HG03139 (cell line): ENCODE results near the gene ASCL2.

ENCODE experiments used
- ATAC-seq: cut with Tn5 transposase; IDR thresholded peaks from one replicate; pipeline ENCODE4 v1.9.1; 2021; ENCODE audit not compliant: unreplicated experiment

Gene ASCL2

GRCh38 chr11:2270322-2271076 is at the start of gene ASCL2:
Gene ASCL2 (minus strand): TSS chr11:2270588. CDS start chr11:2270332, 256 bp downstream.
- no peak for ATAC-seq

- no peak for ATAC-seq
These were observed 49.5 kb upstream of the ASCL2 start for GRCh38 chr11:2319791-2320472.

DNA sequence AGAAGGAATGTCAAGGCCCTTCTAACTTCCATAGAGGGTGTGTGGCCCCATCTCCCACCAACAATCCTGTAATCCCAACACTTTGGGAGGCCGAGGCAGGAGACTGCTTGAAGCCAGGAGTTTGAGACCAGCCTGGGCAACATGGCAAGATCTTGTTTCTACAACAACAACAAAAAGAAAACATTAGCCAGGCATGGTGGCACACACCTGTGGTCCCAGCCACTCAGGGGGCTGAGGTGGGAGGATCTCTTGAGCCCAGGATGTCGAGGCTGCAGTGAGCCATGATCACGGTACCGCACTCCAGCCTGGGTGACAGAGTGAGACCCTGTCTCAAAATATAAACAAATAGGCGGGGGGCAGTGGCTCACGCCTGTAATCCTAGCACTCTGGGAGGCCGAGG is 48.3 kb upstream of the ASCL2 start:
- ATAC-seq: no peak

DNA sequence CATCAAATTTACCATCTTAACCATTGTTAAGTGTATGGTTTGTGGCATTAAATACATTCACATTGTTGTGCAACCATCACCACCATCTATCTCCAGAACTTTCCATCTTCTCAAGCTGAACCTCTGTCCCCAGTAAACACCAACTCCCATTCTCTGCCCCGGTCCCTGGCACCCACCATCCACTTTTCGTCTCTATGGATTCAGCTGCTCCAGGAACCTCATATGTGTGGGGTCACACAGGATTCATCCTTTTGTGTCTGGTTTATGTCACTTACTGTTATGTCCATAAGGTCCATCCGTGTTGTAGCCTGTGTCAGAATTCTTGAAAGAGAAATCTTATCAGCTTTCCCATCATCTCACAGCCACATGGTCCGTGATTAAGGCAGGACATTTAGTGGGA is 47.7 kb upstream of the ASCL2 start:
- no peak for ATAC-seq

- no peak for ATAC-seq
These were observed 47.1 kb upstream of the ASCL2 start for GRCh38 chr11:2317354-2318050.

- no peak for ATAC-seq
These were observed 46.5 kb upstream of the ASCL2 start for GRCh38 chr11:2316963-2317244.

- no peak for ATAC-seq
These were observed 46.0 kb upstream of the ASCL2 start for GRCh38 chr11:2316169-2316962.

GRCh38 chr11:2315395-2316168 is 45.2 kb upstream of the ASCL2 start:
- ATAC-seq: no peak

DNA sequence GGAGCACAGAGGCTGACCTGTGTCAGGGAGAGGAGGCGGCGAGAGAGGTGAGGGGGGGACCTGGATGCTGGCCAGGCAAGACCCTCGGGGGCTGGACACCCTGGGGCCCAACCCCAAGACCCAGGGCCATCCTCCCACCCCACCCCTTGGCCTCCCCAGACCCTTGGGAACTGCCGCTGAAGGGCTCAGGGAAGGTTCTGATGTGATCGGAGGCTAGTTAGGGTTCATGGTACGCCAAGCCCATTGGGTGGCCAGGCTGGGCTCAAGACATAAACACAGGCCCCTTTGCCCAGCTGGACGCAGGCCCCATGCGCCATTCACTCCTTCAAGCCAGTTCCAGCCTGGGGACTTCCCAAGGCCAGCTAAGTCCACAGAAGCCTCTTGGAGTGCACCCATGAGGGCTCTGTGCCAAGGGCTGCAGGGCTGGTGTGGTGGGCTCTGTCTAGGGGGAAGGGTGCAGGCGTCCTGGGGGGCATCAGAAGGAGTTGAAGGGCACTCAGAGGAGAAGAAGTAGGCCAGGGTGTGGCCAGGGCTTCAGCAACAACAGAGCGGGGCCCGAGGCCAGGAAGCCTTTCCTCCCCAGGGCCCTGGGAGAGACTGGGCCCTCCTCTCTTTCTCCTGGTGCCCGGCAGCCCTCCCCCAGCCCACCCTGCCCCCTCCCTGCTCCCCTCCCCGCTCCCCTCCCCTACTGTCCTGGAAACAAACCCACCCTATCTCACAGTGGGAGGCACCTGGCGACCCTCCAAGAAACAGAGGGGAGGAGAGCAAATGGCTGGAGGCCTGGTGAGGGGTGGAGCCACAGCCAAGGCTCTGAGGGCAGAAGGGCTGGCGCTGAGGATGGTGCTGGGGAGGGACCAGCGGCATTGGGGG is 44.4 kb upstream of the ASCL2 start:
- no peak for ATAC-seq

GRCh38 chr11:2314136-2314524 is 43.7 kb upstream of the ASCL2 start:
- no peak for ATAC-seq

- no peak for ATAC-seq
These were observed 42.9 kb upstream of the ASCL2 start for GRCh38 chr11:2313051-2313951.

GRCh38 chr11:2312232-2313042 is 42.0 kb upstream of the ASCL2 start:
- no peak for ATAC-seq

DNA sequence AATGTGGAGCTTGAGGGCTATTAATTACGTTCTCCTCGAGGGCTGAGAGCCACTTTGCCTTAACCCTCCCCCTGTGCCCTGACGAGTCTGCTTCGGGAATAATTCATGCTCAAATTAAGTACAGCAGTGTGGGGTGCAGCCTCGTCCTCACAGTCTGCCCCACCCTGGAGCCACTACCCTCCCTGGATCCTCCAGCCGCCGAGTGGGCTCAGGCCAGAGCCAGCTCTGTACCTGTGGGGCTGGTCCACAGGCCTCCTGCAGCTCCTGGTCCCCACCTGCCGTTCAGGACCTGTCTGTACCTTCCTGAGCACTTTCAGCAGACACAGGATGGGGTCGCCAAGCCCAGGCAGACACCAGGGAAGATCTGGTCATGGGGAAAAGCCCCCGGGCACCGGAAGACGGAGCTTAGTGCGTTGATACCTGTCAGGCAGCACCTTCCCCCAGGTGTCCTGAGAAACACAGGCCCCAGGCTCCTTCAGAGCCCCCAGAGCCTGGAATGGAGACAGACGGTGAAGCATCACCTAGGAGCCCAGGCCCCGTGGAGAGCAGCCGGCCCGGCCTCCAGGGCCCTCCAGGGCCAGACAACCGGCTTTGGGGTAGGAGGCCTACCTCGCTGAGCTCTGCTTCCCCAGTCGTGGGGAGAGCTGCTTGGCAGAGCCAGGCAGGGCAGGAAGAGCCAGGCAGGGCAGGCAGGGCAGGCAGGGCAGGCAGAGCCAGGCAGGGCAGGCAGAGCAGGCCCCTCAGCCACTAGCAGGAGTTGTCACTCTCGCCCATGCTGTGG is 41.2 kb upstream of the ASCL2 start:
- no peak for ATAC-seq

DNA sequence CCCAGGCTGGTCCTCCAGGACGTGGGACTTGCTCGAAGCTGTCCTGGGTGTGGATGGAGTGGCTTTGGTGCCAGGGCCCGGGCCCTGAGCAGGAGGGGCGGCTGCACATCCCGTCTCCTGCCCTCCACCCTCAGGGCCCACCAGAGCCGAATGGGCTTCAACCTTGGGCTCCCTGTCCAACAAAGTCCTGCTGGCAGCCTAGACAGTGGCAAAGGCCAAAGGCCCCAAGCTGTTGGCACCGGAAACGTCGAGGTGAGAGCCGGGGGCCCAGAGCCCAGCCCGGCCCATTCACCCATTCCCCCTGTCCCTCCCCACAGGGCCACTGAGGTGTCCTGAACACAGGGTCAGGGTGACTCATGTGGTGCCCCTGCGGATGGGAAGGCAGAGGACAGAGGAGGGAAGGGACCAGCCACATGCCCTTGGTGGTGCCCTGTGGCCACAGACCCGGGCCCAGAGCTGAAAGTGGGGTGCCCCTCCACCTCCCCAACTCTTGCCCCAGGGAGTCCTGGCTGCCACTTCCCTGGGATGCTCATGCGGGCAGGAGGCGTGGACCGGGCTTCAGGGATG is 40.5 kb upstream of the ASCL2 start:
- ATAC-seq: no peak

DNA sequence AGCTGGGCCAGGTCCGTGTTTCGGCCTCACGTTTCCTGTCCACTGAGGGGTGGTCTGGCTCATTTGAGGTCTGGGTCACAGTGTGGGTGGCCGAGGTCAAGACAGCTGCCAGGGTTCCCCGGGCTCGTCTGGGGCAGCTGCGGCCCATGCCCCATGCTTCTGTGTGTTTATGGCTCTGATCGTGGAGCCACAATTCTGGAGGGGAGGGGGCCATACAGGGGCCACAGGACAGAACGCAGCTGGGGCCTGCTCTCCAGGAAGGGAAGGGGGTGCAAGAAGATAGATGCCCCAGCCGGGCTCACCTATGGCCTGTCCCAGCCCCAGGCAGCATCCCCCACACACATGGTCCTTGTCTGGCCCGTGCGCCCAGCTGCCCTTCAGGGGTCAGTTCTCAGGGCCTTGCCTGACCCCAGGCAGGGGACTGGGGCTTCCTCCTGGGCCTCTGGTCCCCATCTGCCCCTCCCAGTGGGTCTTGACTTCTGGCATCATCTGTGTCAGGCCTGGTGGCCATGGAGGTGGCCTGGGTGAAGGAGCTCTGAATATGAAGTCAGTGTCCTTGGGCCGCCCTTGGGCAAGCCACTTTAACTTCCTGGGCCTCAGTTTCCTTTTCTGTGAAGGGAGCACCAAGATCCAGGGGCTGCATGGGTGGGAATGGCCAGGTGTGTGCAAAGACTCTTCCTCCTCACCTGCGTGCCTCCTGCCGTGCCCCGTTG is 39.8 kb upstream of the ASCL2 start:
- ATAC-seq: no peak
